Endothelial cell of umbilical vein (primary cell): Measurements from ENCODE around the gene MMP21. TPM values are rescaled to one million over a fixed set of nuclear protein-coding genes. Genes with fewer than 3 reads are reported as not detected.
A peak's percentile ranks its signal among the peaks of the same experiment; 100 is the strongest.

Experiments
- BruUV-seq: library from RNA; stranded (reverse); fragments of 400-500 nt; replicated peaks from 2 replicates; lab custom pipeline; 2021; lab: Mats Ljungman, UMichigan
- CTCF ChIA-PET: fragments of 300-600, 350-600 bp; sonication (Branson Sonifier 250); formaldehyde crosslinking; loops from one replicate; lab custom pipeline; 2021; ENCODE audit warnings: antibody characterized with exemption, inconsistent platforms; lab: Charles Lee
- POLR2A ChIA-PET: fragments of 300-600, 350-600 bp; sonication (Branson Sonifier 250); formaldehyde crosslinking; loops from one replicate; lab custom pipeline; 2021; ENCODE audit warnings: antibody characterized with exemption, inconsistent platforms; lab: Charles Lee
- DNase-seq: peaks from one replicate; pipeline ENCODE4 v3.0.0-alpha.2; 2011; ENCODE audit warnings: low read depth, low spot score
- FAIRE-seq: peaks from 2 replicates; lab custom pipeline; 2011; peaks lifted over from hg19 to GRCh38; lab: Jason Lieb, UNC
- H2AFZ ChIP-seq: 2 replicates; pipeline ENCODE4 v1.6.0; 2012; ENCODE audit warnings: low read depth, low read length, control low read depth, inconsistent platforms
- H3K27ac ChIP-seq: 2 replicates; pipeline ENCODE4 v1.5.1; 2011; ENCODE audit warnings: low read depth, mild to moderate bottlenecking, control low read depth, low read length, moderate library complexity; ENCODE audit not compliant: insufficient read depth
- H3K27me3 ChIP-seq, 2 experiments: 2 replicates each; pipeline versions ENCODE4 v1.6.0 to v1.6.1; 2011; ENCODE audit warnings: low read length in 2 of 2, mixed read lengths in 1 of 2; ENCODE audit not compliant: control insufficient read depth in 2 of 2, insufficient read depth in 2 of 2
- H3K36me3 ChIP-seq, 2 experiments: 2 replicates in 1 of 2; 3 replicates in 1 of 2; pipeline ENCODE4 v1.5.1; 2011; ENCODE audit warnings: low read length in 2 of 2, mild to moderate bottlenecking in 1 of 2, moderate library complexity in 1 of 2; ENCODE audit not compliant: control insufficient read depth in 2 of 2, insufficient read depth in 2 of 2; ENCODE audit errors: extremely low read depth in 1 of 2
- H3K4me1 ChIP-seq: 3 replicates; pipeline ENCODE4 v1.5.1; 2011; ENCODE audit warnings: mild to moderate bottlenecking, low read length; ENCODE audit not compliant: control insufficient read depth, insufficient read depth; ENCODE audit errors: extremely low read depth
- H3K4me2 ChIP-seq: 2 replicates; pipeline ENCODE4 v1.6.1; 2011; ENCODE audit warnings: low read length, control low read depth, mixed read lengths; ENCODE audit not compliant: insufficient read depth
- H3K4me3 ChIP-seq, 3 experiments: fragments of 200-600 bp in 1 of 3; sonication (generic), shearing (Covaris generic) in 1 of 3; replicated peaks in 1 of 3; 2 replicates each; pipeline ENCODE4 v1.5.1; 2011 to 2016; ENCODE audit warnings: control low read depth in 3 of 3, low read length in 3 of 3, mild to moderate bottlenecking in 2 of 3, inconsistent platforms in 1 of 3, low read depth in 1 of 3, moderate library complexity in 1 of 3; ENCODE audit not compliant: insufficient read depth in 1 of 3
- H3K79me2 ChIP-seq: 2 replicates; pipeline ENCODE4 v1.6.0; 2012; ENCODE audit warnings: low read length, inconsistent platforms; ENCODE audit not compliant: control insufficient read depth, insufficient read depth
- H3K9ac ChIP-seq: replicated peaks from 2 replicates; pipeline ENCODE3; 2011; ENCODE audit warnings: low read length, control low read depth; ENCODE audit not compliant: insufficient read depth; ENCODE audit errors: extremely low read depth
- H3K9me1 ChIP-seq: replicated peaks from 3 replicates; pipeline ENCODE4 v1.6.0; 2011; ENCODE audit warnings: mild to moderate bottlenecking, low read length; ENCODE audit not compliant: control insufficient read depth, insufficient read depth; ENCODE audit errors: extremely low read depth
- H3K9me3 ChIP-seq: replicated peaks from 2 replicates; pipeline ENCODE4 v1.5.1; 2012; ENCODE audit warnings: low read length, inconsistent platforms; ENCODE audit not compliant: control insufficient read depth, insufficient read depth
- H4K20me1 ChIP-seq: replicated peaks from 2 replicates; pipeline ENCODE3; 2011; ENCODE audit warnings: mild to moderate bottlenecking, low read length; ENCODE audit not compliant: control insufficient read depth, insufficient read depth; ENCODE audit errors: extremely low read depth
- EZH2 ChIP-seq: IDR thresholded peaks from 2 replicates; pipeline ENCODE4 v1.6.1; 2012; ENCODE audit warnings: borderline replicate concordance, low read depth, mild to moderate bottlenecking, moderate library complexity, low read length, inconsistent platforms; ENCODE audit not compliant: severe bottlenecking
- FOS ChIP-seq: IDR thresholded peaks from 2 replicates; pipeline ENCODE4 v1.6.1; 2011; ENCODE audit warnings: mild to moderate bottlenecking, low read length, moderate library complexity, borderline replicate concordance; ENCODE audit not compliant: insufficient read depth
- GATA2 ChIP-seq: IDR thresholded peaks from 2 replicates; pipeline ENCODE4 v1.7.0; 2011; ENCODE audit warnings: low read depth, mild to moderate bottlenecking, moderate library complexity, mixed read lengths, low read length; ENCODE audit not compliant: insufficient read length, insufficient read depth
- JUN ChIP-seq: IDR thresholded peaks from 2 replicates; pipeline ENCODE4 v1.6.1; 2011; ENCODE audit warnings: borderline replicate concordance, low read depth; ENCODE audit not compliant: insufficient read length, insufficient read depth
- MYC ChIP-seq: IDR thresholded peaks from one replicate; pipeline ENCODE4 v1.6.1; 2011; ENCODE audit warnings: mild to moderate bottlenecking, low read depth, low read length
- POLR2A ChIP-seq: IDR thresholded peaks from 2 replicates; pipeline ENCODE4 v1.6.1; 2012; ENCODE audit warnings: low read depth, mild to moderate bottlenecking, control low read depth, low read length
- POLR2AphosphoS5 ChIP-seq: IDR thresholded peaks from 2 replicates; pipeline ENCODE4 v1.6.1; 2012; ENCODE audit warnings: low read depth, mild to moderate bottlenecking, control low read depth, low read length, moderate library complexity; ENCODE audit not compliant: insufficient read depth
- dilution Hi-C: fragments of 300-500 bp; cut with MboI; formaldehyde crosslinking; loops from one replicate; pipeline ENCODE4 v1.15.0; 2019; ENCODE audit warnings: low sequenced_read_pairs; ENCODE audit not compliant: extremely low pct_ligation_motif_present
- intact Hi-C: fragments of 100-400 bp; cut with micrococcal nuclease; formaldehyde crosslinking; loops from one replicate; pipeline ENCODE4 v1.10.0; 2022
- polyA plus RNA-seq, 4 experiments: library from polyadenylated mRNA; depleted of rRNA in 3 of 4; stranded (reverse) in 3 of 4; unstranded in 1 of 4; fragments of >200 nt; gene quantifications; 2 replicates each; pipeline versions ENCODE4 v1.2.1 to v1.2.3, GENCODE V29; 2011 to 2012; ENCODE audit warnings: missing spikeins in 1 of 4
- total RNA-seq: library from RNA; stranded (reverse); gene quantifications from 2 replicates; pipeline ENCODE4 v1.2.3, GENCODE V29; 2021
- TF ChIP-seq, protein P1 (sequence below), 2 donors: IDR thresholded peaks; 1 replicate in 1 of 2; 2 replicates in 1 of 2; pipeline ENCODE4 v1.5.1; 2011; ENCODE audit warnings: low read length in 2 of 2, mild to moderate bottlenecking in 2 of 2, moderate library complexity in 2 of 2, control low read depth in 1 of 2, inconsistent platforms in 1 of 2, low read depth in 1 of 2; ENCODE audit not compliant: insufficient read depth in 1 of 2; ENCODE audit errors: extremely low read depth in 1 of 2
- TF ChIP-seq, protein P2 (sequence below): IDR thresholded peaks from 2 replicates; pipeline ENCODE4 v1.6.1; 2011; ENCODE audit not compliant: insufficient read depth, insufficient read length

The MMP21 gene
- total and polyA plus RNA-seq, 2 donors (not counting 3 experiments of a cell fraction or from before 2014, with no cell fraction given) = 0.06 TPM; not detected in 1

DNA sequence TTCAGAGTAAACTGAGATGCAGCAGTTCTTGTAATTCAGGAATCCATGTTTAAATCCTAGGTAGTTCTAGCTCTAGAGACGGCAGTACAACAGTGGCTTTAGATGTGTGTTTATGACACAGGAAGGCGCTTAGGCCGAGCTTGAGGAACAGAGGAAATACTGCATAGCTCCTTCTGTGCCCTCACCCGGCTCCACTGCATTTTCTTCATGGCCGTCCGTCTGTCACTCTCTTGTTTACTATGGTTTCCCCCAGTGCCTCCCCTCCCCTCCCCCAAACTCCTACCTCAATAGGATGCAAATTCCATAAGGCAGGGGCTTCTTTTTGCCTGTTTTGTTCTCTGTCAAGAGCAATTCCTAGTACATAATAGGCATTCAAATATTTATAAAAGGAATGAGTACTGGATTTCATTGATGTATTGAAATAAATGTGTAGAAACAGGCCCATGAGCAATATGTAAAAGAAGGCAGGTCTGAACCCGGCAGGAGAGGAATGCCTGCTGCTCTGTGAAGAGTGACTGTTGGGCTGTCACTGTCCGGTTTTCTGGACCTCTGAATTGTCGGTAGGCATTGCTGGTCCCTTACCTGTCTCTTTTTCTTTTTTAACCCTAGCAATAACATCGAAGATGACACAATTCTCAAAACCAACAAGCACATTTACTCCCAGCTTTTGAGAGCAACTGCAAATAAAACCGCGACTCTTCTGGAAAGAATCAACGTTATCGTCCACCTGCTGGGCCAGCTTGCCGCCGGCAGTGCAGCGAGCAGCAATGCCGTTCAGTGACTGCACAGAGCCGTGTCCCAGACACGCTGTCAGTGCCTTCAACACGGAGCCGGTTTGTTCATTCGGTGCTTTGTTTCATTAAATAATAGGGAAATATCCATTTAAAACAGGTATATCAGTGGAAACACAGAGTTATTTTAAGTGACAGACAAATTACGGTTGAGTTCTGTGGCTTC, 12.7 kb downstream of the MMP21 start:
- dilution Hi-C loops (no loop called here), intact Hi-C loops (no loop called here)
- Histone ChIP-seq H3K9me1 (no peaks in the 10 kb centered on the region), H3K36me3 (peaks cover 15 to 16% of the 10 kb centered on the region in 2 experiments), H3K27ac (no peak overlapping the region), H3K79me2 (no peaks in the 10 kb centered on the region), H3K4me2 (no peak overlapping the region), H2AFZ (no peak overlapping the region), H3K9me3 (no peaks in the 10 kb centered on the region), H3K27me3 (no peaks in the 10 kb centered on the region), H4K20me1 (no peaks in the 10 kb centered on the region), H3K4me3 (no peak overlapping the region), H3K4me1 (no peaks in the 10 kb centered on the region), H3K9ac (no peak overlapping the region)
- DNase-seq = peak; percentile 7
- FAIRE-seq = no peak
- no TSS peak for BruUV-seq
- CTCF ChIA-PET = no interaction called here
- POLR2A ChIA-PET = no interaction called here
- TF ChIP-seq GATA2 (no peak), JUN (no peak), FOS (no peak), EZH2 (no peak), POLR2A (no peak), MYC (no peak), POLR2AphosphoS5 (no peak)
- TF ChIP-seq, protein P1, sequence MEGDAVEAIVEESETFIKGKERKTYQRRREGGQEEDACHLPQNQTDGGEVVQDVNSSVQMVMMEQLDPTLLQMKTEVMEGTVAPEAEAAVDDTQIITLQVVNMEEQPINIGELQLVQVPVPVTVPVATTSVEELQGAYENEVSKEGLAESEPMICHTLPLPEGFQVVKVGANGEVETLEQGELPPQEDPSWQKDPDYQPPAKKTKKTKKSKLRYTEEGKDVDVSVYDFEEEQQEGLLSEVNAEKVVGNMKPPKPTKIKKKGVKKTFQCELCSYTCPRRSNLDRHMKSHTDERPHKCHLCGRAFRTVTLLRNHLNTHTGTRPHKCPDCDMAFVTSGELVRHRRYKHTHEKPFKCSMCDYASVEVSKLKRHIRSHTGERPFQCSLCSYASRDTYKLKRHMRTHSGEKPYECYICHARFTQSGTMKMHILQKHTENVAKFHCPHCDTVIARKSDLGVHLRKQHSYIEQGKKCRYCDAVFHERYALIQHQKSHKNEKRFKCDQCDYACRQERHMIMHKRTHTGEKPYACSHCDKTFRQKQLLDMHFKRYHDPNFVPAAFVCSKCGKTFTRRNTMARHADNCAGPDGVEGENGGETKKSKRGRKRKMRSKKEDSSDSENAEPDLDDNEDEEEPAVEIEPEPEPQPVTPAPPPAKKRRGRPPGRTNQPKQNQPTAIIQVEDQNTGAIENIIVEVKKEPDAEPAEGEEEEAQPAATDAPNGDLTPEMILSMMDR (IDR thresholded peaks at IDR 0.05; ENCODE audit: extremely low read depth in 1 of 2, insufficient read depth in 1 of 2, low read depth in 1 of 2, low read length in 2 of 2) = no peak
- TF ChIP-seq, protein P2, sequence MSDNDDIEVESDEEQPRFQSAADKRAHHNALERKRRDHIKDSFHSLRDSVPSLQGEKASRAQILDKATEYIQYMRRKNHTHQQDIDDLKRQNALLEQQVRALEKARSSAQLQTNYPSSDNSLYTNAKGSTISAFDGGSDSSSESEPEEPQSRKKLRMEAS = no peak
